Choroid plexus epithelial cell (primary cell): ENCODE measurements around the gene EBF4.
"Not testable (repeated sequence)": the region's sequence is repeated elsewhere in the genome, so short reads cannot be mapped to it uniquely, and the experiment has no call there.

Experiments used
- DNase-seq: peaks from one replicate; pipeline ENCODE4 v3.0.0-alpha.2; 2010; ENCODE audit warnings: low read depth
- H3K4me3 ChIP-seq: 2 replicates; pipeline ENCODE4 v1.5.1; 2011; ENCODE audit warnings: low read depth, mild to moderate bottlenecking, control low read depth, low read length, moderate library complexity
- TF ChIP-seq, protein P1 (sequence below): conservative IDR thresholded peaks from 2 replicates; pipeline ENCODE4 v1.5.1; 2011; ENCODE audit warnings: low read depth, mild to moderate bottlenecking, control low read depth, inconsistent platforms, low read length, moderate library complexity

The EBF4 gene

DNA sequence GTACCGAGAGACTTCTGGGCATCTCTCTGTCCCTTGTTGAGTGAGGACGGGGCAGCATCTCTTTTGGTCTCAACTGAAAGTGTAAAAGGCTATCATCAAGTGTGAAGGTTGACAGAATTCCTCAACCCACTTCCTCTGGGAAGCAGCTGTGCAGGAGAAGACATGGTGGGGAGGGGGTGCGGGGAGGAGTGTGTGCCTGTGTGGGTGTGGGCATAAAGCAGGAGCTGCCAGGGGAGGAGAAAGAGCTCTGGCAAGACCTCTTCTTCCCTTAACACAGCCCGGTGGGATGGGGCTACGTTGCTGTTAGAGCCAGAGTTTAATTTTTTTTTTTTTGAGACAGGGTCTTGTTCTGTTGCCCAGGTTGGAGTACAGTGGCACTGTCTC, 76.0 kb downstream of the EBF4 start:
- no peak for DNase-seq
- H3K4me3 ChIP-seq = no peak overlapping the region
- TF ChIP-seq, protein P1, sequence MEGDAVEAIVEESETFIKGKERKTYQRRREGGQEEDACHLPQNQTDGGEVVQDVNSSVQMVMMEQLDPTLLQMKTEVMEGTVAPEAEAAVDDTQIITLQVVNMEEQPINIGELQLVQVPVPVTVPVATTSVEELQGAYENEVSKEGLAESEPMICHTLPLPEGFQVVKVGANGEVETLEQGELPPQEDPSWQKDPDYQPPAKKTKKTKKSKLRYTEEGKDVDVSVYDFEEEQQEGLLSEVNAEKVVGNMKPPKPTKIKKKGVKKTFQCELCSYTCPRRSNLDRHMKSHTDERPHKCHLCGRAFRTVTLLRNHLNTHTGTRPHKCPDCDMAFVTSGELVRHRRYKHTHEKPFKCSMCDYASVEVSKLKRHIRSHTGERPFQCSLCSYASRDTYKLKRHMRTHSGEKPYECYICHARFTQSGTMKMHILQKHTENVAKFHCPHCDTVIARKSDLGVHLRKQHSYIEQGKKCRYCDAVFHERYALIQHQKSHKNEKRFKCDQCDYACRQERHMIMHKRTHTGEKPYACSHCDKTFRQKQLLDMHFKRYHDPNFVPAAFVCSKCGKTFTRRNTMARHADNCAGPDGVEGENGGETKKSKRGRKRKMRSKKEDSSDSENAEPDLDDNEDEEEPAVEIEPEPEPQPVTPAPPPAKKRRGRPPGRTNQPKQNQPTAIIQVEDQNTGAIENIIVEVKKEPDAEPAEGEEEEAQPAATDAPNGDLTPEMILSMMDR = no peak

DNA sequence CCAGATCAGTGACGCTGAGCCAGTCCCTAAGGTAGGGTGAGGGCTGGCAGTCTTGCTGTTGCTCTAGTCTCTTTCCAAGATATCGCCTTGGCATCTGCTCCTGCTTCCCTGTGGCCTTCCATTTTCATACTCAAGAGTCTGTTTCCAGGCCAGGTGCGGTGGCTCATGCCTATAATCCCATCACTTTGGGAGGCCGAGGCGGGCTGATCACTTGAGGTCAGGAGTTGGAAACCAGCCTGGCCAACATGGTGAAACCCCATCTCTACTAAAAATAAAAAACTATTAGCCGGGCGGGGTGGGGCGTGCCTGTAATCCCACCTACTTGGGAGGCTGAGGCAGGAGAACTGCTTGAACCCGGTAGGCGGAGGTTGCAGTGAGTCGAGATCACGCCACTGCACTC, 77.5 kb downstream of the EBF4 start:
- DNase-seq, H3K4me3 ChIP-seq: not testable (repeated sequence)

DNA sequence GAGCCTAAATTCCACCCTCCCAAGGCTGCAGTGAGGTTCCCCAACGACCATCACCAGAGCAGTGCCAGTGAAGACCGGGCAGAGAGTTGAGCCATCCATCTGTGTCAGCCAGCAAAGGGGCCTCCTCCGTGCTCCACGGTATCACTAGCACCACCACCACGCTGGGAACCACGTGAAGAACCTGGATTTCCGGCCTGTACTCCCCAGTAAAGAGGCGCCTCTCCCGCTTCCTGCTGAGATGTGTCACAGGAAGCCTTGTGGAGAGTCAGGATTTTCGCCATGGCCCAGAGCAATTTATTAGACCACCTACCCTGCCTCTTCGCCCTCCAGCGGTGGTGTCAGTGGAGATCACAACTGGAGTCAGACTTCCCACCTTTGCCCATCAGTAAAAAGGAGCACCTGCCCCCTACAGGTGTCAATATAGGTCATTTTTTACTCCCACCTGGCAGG, 79.1 kb downstream of the EBF4 start:
- H3K4me3 ChIP-seq = no peak overlapping the region
- no peak for DNase-seq

DNA sequence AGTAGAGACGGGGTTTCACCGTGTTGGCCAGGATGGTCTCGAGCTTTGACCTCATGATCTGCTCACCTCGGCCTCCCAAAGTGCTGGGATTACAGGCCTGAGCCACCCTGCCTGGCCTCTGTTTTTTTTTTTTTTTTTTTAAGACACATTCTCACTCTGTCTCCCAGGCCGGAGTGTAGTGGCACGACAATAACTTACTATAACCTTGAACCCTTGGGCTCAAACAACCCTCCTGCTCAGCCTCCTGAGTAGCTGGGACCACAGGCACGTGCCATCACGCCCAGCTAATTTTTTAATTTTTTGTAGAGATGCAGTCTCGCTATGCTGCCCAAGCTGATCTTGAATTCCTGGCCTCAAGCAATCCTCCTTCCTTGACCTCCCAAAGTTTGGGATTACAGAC, 81.2 kb downstream of the EBF4 start:
- TF ChIP-seq, protein P1 = no peak
- DNase-seq = no peak
- H3K4me3 ChIP-seq = no peak overlapping the region

More for the DNA sequence above, 79.1 kb downstream of the EBF4 start:
- TF ChIP-seq, protein P1 = no peak

DNA sequence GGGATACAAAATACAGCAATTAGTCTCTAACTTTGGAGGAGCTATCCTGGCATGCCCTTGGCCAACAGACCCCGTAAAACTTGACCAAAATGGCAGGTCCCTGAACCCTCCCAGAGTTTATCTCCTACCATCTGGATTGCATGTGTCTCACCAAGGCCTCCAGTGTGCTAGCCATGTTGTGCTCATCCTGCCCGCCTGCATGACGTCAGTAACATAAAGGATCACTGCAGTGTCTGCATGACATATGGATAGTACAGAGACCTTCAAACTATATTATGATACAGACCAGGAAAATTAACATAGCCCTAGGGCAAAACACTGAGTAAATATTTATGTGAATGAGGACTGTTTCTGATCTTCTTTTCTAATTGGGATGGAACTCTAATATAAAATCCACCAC, 82.6 kb downstream of the EBF4 start:
- no peak for DNase-seq
- TF ChIP-seq, protein P1 = no peak
- H3K4me3 ChIP-seq = no peak overlapping the region

DNA sequence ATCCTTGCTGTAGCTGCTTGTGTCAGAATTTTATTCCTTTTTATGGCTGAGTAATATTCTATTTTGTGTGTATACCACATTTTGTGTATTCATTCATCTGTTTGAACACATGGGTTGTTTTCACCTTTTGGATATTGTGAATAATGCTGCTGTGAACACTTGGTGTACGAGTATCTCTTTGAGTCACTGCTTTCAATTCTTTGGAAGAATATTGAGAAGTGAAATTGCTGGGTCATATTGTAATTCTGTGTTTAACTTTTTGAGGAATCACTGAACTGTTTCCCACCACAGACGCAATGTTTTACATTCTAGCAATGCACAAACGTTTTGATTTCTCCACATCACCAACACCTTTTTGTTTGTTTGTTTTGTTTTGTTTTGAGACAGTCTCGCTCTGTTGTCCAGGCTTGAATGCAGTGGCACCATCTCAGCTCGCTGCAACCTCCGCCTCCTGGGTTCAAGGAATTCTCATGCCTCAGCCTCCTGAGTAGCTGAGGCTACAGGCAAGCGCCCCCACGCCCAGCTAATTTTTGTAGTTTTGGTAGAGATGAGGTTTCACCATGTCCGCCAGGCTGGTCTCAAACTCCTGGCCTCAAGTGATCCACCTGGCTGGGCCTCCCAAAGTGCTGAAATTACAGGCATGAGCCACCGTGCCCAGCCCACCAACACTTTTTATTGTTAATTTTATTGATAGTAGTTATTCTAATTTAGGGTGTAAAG, 86.2 kb downstream of the EBF4 start:
- H3K4me3 ChIP-seq = no peak overlapping the region
- TF ChIP-seq, protein P1 = no peak
- no peak for DNase-seq

DNA sequence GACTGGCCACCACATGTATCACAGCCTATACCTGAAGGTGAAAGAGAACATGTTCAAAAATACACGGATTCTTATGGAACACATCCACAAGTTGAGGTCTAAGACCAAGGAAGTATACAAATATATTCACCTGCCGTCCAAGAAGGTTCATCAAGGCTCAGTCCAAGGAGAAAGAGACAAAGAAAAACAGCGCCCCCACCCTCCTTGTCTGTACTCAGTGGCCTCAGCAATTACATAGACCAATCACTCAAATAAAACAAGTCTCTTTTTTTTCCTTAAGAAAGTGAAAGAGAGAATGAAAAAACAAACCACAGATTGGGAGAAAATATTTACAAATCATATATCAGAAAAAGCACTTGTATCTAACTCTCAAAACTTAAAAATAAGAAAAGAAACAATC, 88.4 kb downstream of the EBF4 start:
- TF ChIP-seq, protein P1 = no peak
- DNase-seq = no peak
- no peak overlapping the region for H3K4me3 ChIP-seq
